IMR-90 (cell line): Measurements from ENCODE around the gene NOL4L. TPM values are rescaled to one million over a fixed set of nuclear protein-coding genes. Genes with fewer than 3 reads are reported as not detected.

ENCODE experiments used
- ATAC-seq: fragments of 200-7000 bp; cut with Tn5 transposase; 2 replicates; pipeline ENCODE4 v1.9.1; 2020; ENCODE audit warnings: low read depth, mild to moderate bottlenecking, moderate library complexity
- BruUV-seq: library from RNA; stranded (reverse); fragments of 400-500 nt; replicated peaks from 2 replicates; lab custom pipeline; 2021; lab: Mats Ljungman, UMichigan
- CTCF ChIA-PET: fragments of 300-600 bp; formaldehyde crosslinking; extraction: SDS; loops from one replicate; lab custom pipeline; 2021; ENCODE audit warnings: antibody characterized with exemption; lab: Yijun Ruan, JAX
- POLR2A ChIA-PET: fragments of 300-600 bp; sonication (Branson Sonifier 250); formaldehyde crosslinking; loops from one replicate; lab custom pipeline; 2022; ENCODE audit warnings: antibody characterized with exemption; ENCODE audit not compliant: unreplicated experiment; lab: Charles Lee
- DNase-seq: peaks from one replicate; pipeline ENCODE4 v3.0.0; 2013
- H2AFZ ChIP-seq: replicated peaks from 2 replicates; pipeline ENCODE3; 2013; ENCODE audit warnings: low read length, mild to moderate bottlenecking; ENCODE audit not compliant: poor library complexity
- H2AK5ac ChIP-seq: 2 replicates; pipeline ENCODE4 v1.6.1; 2013; ENCODE audit warnings: low read depth, low read length, inconsistent platforms
- H2AK9ac ChIP-seq: replicated peaks from 2 replicates; pipeline ENCODE3; 2013; ENCODE audit warnings: mild to moderate bottlenecking, low read depth, low read length, moderate library complexity; ENCODE audit not compliant: poor library complexity
- H2BK120ac ChIP-seq: 2 replicates; pipeline ENCODE4 v1.6.1; 2013; ENCODE audit warnings: low read depth, low read length, inconsistent platforms
- H2BK15ac ChIP-seq: 3 replicates; pipeline ENCODE4 v1.6.1; 2013; ENCODE audit warnings: low read depth, low read length, inconsistent platforms
- H2BK20ac ChIP-seq: 2 replicates; pipeline ENCODE4 v1.6.1; 2013; ENCODE audit warnings: low read depth, mild to moderate bottlenecking, inconsistent platforms, low read length, moderate library complexity
- H2BK5ac ChIP-seq: 2 replicates; pipeline ENCODE4 v1.6.1; 2013; ENCODE audit warnings: mild to moderate bottlenecking, low read depth, low read length, inconsistent platforms; ENCODE audit not compliant: poor library complexity, severe bottlenecking
- H3K14ac ChIP-seq: replicated peaks from 2 replicates; pipeline ENCODE4 v1.6.1; 2013; ENCODE audit warnings: low read depth, low read length, inconsistent platforms
- H3K18ac ChIP-seq: 2 replicates; pipeline ENCODE4 v1.6.1; 2013; ENCODE audit warnings: low read depth, low read length, control low read depth
- H3K23ac ChIP-seq: 2 replicates; pipeline ENCODE4 v1.6.1; 2013; ENCODE audit warnings: low read depth, low read length, inconsistent platforms
- H3K27ac ChIP-seq: 2 replicates; pipeline ENCODE4 v1.5.1; 2013; ENCODE audit warnings: mild to moderate bottlenecking, control low read depth, low read length; ENCODE audit not compliant: insufficient read depth
- H3K27me3 ChIP-seq: 2 replicates; pipeline ENCODE4 v1.6.1; 2013; ENCODE audit warnings: low read length; ENCODE audit not compliant: control insufficient read depth, insufficient read depth
- H3K36me3 ChIP-seq: 2 replicates; pipeline ENCODE4 v1.6.1; 2013; ENCODE audit warnings: low read length, mixed read lengths; ENCODE audit not compliant: control insufficient read depth, insufficient read depth
- H3K4ac ChIP-seq: 2 replicates; pipeline ENCODE4 v1.6.1; 2013; ENCODE audit warnings: low read depth, low read length, inconsistent platforms
- H3K4me1 ChIP-seq: 2 replicates; pipeline ENCODE4 v1.6.1; 2013; ENCODE audit warnings: low read length, mixed read lengths; ENCODE audit not compliant: control insufficient read depth, insufficient read depth
- H3K4me2 ChIP-seq: 2 replicates; pipeline ENCODE4 v1.6.1; 2013; ENCODE audit warnings: low read depth, mild to moderate bottlenecking, control low read depth, low read length, moderate library complexity
- H3K4me3 ChIP-seq: 2 replicates; pipeline ENCODE4 v1.5.1; 2013; ENCODE audit warnings: low read depth, mild to moderate bottlenecking, control low read depth, low read length, moderate library complexity; ENCODE audit not compliant: insufficient read depth
- H3K56ac ChIP-seq: 2 replicates; pipeline ENCODE4 v1.6.1; 2013; ENCODE audit warnings: low read length, inconsistent platforms; ENCODE audit not compliant: insufficient read depth; ENCODE audit errors: extremely low read depth
- H3K79me1 ChIP-seq, 2 experiments: 2 replicates each; pipeline ENCODE4 v1.6.1; 2013; ENCODE audit warnings: low read length in 2 of 2, inconsistent platforms in 1 of 2, low read depth in 1 of 2
- H3K9ac ChIP-seq: 2 replicates; pipeline ENCODE4 v1.6.1; 2013; ENCODE audit warnings: low read depth, low read length, control low read depth
- H3K9me1 ChIP-seq: 2 replicates; pipeline ENCODE4 v1.6.1; 2013; ENCODE audit warnings: low read length, inconsistent platforms; ENCODE audit not compliant: insufficient read depth
- H3K9me3 ChIP-seq: 2 replicates; pipeline ENCODE4 v1.6.1; 2013; ENCODE audit warnings: low read length; ENCODE audit not compliant: control insufficient read depth, insufficient read depth
- H4K20me1 ChIP-seq: 2 replicates; pipeline ENCODE4 v1.6.1; 2013; ENCODE audit warnings: low read length, inconsistent platforms; ENCODE audit not compliant: insufficient read depth
- H4K5ac ChIP-seq: 2 replicates; pipeline ENCODE4 v1.6.1; 2013; ENCODE audit warnings: mild to moderate bottlenecking, low read depth, low read length, control low read depth
- H4K8ac ChIP-seq, 2 experiments: 2 replicates each; pipeline ENCODE4 v1.6.1; 2013; ENCODE audit warnings: low read depth in 2 of 2, low read length in 2 of 2, control low read depth in 1 of 2, inconsistent platforms in 1 of 2
- H4K91ac ChIP-seq: 2 replicates; pipeline ENCODE4 v1.6.1; 2013; ENCODE audit warnings: low read depth, low read length, inconsistent platforms; ENCODE audit not compliant: insufficient read depth
- RAD21 ChIP-seq: IDR thresholded peaks from 2 replicates; pipeline ENCODE4 v1.6.1; 2012; ENCODE audit warnings: low read length, improper control_type of control experiment
- RCOR1 ChIP-seq: IDR thresholded peaks from 2 replicates; pipeline ENCODE4 v1.6.1; 2012; ENCODE audit warnings: mild to moderate bottlenecking, low read length, improper control_type of control experiment; ENCODE audit not compliant: insufficient replicate concordance
- RFX5 ChIP-seq: IDR thresholded peaks from 2 replicates; pipeline ENCODE4 v1.8.0; 2012; ENCODE audit warnings: low read depth, mild to moderate bottlenecking, low read length, moderate library complexity
- SMC3 ChIP-seq: fragments of 150-350 bp; IDR thresholded peaks from 2 replicates; pipeline ENCODE4 v1.6.1; 2016; ENCODE audit warnings: low read depth, mild to moderate bottlenecking, antibody characterized with exemption, low read length, moderate library complexity
- WGBS, 2 experiments: methylation state at CpG; one replicate each; pipeline versions ENCODE4 v1.1.5 to v1.1.7; 2013; ENCODE audit warnings: missing lambda C conversion rate in 2 of 2; ENCODE audit not compliant: insufficient read length in 1 of 2; ENCODE audit errors: extremely low coverage in 2 of 2; 5-methylcytosine and 5-hydroxymethylcytosine counted together
- dilution Hi-C: fragments of 300-500 bp; cut with HindIII; formaldehyde crosslinking; loops from one replicate; pipeline ENCODE4 v1.14.3; 2018; ENCODE audit warnings: low sequenced_read_pairs; ENCODE audit not compliant: unreplicated experiment
- in situ Hi-C: fragments of 300-500 bp; cut with MboI; formaldehyde crosslinking; loops from 3 replicates; pipeline ENCODE4 v1.14.3; 2019; ENCODE audit warnings: low sequenced_read_pairs, inconsistent platforms, mixed read lengths
- intact Hi-C: fragments of 100-400 bp; cut with micrococcal nuclease; formaldehyde crosslinking; loops from 2 replicates; pipeline ENCODE4 v1.10.0; 2022
- polyA plus RNA-seq, 3 experiments: library from polyadenylated mRNA; depleted of rRNA; stranded (reverse); fragments of >200 nt; gene quantifications; 2 replicates each; pipeline ENCODE4 v1.2.3, GENCODE V29; 2012; ENCODE audit warnings: low replicate concordance in 1 of 3
- total RNA-seq: library from RNA; depleted of rRNA; stranded (reverse); fragments of >200 nt; gene quantifications from 2 replicates; pipeline ENCODE4 v1.2.3, GENCODE V29; 2012
- TF ChIP-seq, protein P1 (sequence below): fragments of 150-350 bp; IDR thresholded peaks from 2 replicates; pipeline ENCODE4 v1.6.1; 2017; ENCODE audit warnings: mild to moderate bottlenecking, antibody characterized with exemption, low read length, low read depth
- TF ChIP-seq, protein P2 (sequence below): conservative IDR thresholded peaks from 2 replicates; pipeline ENCODE4 v1.5.1; 2012; ENCODE audit warnings: mild to moderate bottlenecking, low read depth, low read length, improper control_type of control experiment

Gene NOL4L
- total and polyA plus RNA-seq, 2 of the 4 experiments (the other 2 are of a cell fraction), result 4.7 to 13.3 TPM

DNA sequence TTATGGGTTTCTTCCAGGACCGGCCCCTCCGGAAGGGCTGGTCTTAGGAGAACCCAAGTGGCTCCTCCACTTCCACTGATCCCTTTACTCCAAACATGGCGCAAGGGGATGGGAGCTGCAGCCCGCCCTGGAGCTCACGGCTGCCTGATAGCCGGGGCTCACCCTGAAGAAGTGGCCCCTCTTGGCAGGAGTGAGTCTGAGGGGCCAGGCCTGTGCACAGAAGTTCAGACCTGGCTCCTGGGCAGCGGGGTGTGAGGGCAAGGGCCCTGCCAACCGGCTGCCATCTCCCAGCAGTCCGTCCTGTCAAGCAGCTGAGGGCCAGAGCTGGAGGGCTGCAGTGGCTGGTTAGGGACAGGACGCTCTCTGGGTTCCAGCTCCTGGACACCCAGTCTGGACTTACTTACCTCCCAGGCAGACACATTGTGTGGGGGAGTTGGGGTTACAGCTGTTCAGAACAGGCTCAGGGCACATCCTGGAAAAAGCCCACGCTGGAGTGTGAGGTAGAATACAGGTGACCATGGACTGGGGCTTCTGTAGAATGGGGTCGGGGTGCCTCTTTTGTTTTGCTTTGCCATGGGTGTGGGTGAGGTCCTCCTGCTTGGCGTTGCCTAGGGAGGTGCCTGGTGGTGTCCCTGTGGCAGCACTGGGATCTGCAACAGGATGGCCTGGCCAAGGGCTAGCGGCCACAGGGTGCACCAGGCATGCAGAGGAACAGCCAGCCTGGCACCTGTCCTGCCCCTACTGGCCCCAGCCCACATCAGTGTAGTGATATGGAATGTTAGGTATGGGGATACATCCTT is 138.6 kb downstream of the NOL4L start (continued):
- TF ChIP-seq RFX5, result no peak

DNA sequence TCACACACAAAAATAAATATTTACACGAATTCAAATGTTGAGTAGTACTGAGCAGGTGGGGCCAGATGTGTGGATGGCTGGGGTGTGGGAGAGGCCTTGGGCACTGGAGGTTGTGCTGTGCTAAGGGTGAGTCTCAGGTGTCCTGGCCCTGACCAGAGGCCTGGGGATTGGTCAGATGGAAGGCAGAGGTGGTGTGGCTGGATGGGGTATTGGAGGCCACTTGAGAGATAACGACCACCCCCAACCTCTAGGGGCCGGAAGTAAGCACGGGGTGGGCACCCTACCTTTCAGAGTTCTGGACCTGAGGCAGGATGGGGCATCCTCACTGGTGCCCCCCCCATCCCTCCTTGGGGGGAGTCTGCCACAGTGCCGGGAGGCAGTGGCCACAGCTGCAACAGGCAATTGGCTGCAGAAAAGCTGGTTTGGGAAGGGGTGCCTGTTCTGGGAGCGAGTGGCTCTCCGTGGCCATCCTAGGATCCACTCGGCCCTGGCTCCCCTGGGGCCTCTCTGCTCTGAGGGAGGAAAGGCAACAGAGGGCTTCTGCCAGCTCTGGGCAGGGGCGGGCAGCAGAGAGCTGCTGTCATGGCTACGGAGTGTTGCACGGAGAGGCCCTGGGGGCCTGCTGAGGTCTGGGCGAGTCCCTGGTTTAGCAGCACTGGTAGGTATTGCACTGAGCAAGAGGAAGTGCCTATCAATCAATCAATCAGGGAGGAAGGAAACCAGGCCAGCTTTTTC is 139.4 kb downstream of the NOL4L start:
- ChIA-PET CTCF (no interaction called here), POLR2A (no interaction called here)
- Histone ChIP-seq H3K36me3 (peaks cover 66% of the 10 kb centered on the region), H3K9ac (no peak overlapping the region), H2AK9ac (peak overlapping the region; percentile 4), H3K9me1 (peaks cover 15% of the 10 kb centered on the region), H3K56ac (no peak overlapping the region), H2BK5ac (no peak overlapping the region), H3K27ac (no peak overlapping the region), H3K18ac (no peak overlapping the region), H3K4me1 (0 out of 2 replicates have a peak, but pooled peaks cover 2% of the 10 kb centered on the region), H2BK120ac (no peak overlapping the region), H3K4me3 (no peak overlapping the region), H4K20me1 (peaks cover 37% of the 10 kb centered on the region), H2BK20ac (no peak overlapping the region), H3K14ac (no peak overlapping the region), H2AK5ac (no peak overlapping the region), H2BK15ac (no peak overlapping the region), H4K8ac (no peak overlapping the region), H4K5ac (no peak overlapping the region), H2AFZ (no peak overlapping the region), H4K91ac (no peak overlapping the region), H3K4me2 (no peak overlapping the region), H3K23ac (no peak overlapping the region), H3K4ac (no peak overlapping the region), H3K79me1 (peaks cover 23 to 63% of the 10 kb centered on the region in 2 experiments; a peak in 3 of 4 replicates), H3K27me3 (no peaks in the 10 kb centered on the region), H3K9me3 (no peaks in the 10 kb centered on the region)
- in situ Hi-C loops, result no loop called here
- 0 out of 2 replicates have a peak, but pooled peaks have one; percentile 4 for ATAC-seq
- intact Hi-C loops, result no loop called here
- BruUV-seq, result no TSS peak
- DNase-seq, result no peak
- dilution Hi-C loops, result no loop called here
- WGBS, 2 experiments, result 53% methylated on average over 4 of the region's 12 CpGs; no CpG with 5 or more reads in 1 of the 2 experiments
- TF ChIP-seq, protein P1, sequence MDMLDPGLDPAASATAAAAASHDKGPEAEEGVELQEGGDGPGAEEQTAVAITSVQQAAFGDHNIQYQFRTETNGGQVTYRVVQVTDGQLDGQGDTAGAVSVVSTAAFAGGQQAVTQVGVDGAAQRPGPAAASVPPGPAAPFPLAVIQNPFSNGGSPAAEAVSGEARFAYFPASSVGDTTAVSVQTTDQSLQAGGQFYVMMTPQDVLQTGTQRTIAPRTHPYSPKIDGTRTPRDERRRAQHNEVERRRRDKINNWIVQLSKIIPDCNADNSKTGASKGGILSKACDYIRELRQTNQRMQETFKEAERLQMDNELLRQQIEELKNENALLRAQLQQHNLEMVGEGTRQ, result no peak
- TF ChIP-seq RCOR1 (no peak), RAD21 (no peak), SMC3 (no peak), RFX5 (no peak)
- TF ChIP-seq, protein P2, sequence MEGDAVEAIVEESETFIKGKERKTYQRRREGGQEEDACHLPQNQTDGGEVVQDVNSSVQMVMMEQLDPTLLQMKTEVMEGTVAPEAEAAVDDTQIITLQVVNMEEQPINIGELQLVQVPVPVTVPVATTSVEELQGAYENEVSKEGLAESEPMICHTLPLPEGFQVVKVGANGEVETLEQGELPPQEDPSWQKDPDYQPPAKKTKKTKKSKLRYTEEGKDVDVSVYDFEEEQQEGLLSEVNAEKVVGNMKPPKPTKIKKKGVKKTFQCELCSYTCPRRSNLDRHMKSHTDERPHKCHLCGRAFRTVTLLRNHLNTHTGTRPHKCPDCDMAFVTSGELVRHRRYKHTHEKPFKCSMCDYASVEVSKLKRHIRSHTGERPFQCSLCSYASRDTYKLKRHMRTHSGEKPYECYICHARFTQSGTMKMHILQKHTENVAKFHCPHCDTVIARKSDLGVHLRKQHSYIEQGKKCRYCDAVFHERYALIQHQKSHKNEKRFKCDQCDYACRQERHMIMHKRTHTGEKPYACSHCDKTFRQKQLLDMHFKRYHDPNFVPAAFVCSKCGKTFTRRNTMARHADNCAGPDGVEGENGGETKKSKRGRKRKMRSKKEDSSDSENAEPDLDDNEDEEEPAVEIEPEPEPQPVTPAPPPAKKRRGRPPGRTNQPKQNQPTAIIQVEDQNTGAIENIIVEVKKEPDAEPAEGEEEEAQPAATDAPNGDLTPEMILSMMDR, result no peak
